Activated B cell treated with CpG ODN at 0.5 μM for 24 hours (primary cell): ENCODE data around the gene NPFFR2. TPM values are rescaled to one million over a fixed set of nuclear protein-coding genes. Genes with fewer than 3 reads are reported as not detected.
"Not testable (repeated sequence)": the region's sequence is repeated elsewhere in the genome, so short reads cannot be mapped to it uniquely, and the experiment has no call there.

Experiments
- ATAC-seq: fragments of 200-7000 bp; cut with Tn5 transposase; one replicate; pipeline ENCODE4 v1.10.0; 2021; ENCODE audit warnings: low read depth, mild to moderate bottlenecking, moderate library complexity
- CTCF ChIA-PET: fragments of 350-600 bp; sonication (Branson Sonifier 250); formaldehyde crosslinking; loops from one replicate; lab custom pipeline; 2021; ENCODE audit warnings: antibody characterized with exemption; lab: Charles Lee
- POLR2A ChIA-PET: fragments of 350-600 bp; sonication (Branson Sonifier 250); formaldehyde crosslinking; loops from one replicate; lab custom pipeline; 2021; ENCODE audit warnings: antibody characterized with exemption; lab: Charles Lee
- DNase-seq: peaks from one replicate; pipeline ENCODE4 v3.0.0; 2022
- H3K27ac Mint-ChIP-seq: one replicate; pipeline ENCODE4 v1.8.0; 2020; ENCODE audit warnings: mixed read lengths
- H3K27me3 Mint-ChIP-seq: one replicate; pipeline ENCODE4 v1.8.0; 2021; ENCODE audit warnings: mixed read lengths
- H3K36me3 Mint-ChIP-seq: one replicate; pipeline ENCODE4 v1.8.0; 2021; ENCODE audit warnings: low read depth, mixed read lengths
- H3K4me1 Mint-ChIP-seq: one replicate; pipeline ENCODE4 v1.8.0; 2021; ENCODE audit warnings: mixed read lengths
- H3K4me3 Mint-ChIP-seq: one replicate; pipeline ENCODE4 v1.8.0; 2020; ENCODE audit warnings: mild to moderate bottlenecking, mixed read lengths
- H3K9me3 Mint-ChIP-seq: one replicate; pipeline ENCODE4 v1.8.0; 2020; ENCODE audit warnings: mixed read lengths
- CTCF ChIP-seq: fragments of 200-600 bp; IDR thresholded peaks from one replicate; pipeline ENCODE4 v1.8.0; 2022; ENCODE audit warnings: antibody characterized with exemption, mild to moderate bottlenecking
- intact Hi-C: fragments of 100-400 bp; cut with micrococcal nuclease; formaldehyde crosslinking; loops from one replicate; pipeline ENCODE4 v1.15.1; 2024
- total RNA-seq: library from RNA; stranded (reverse); gene quantifications from 2 replicates; pipeline ENCODE4 v1.2.3, GENCODE V29; 2022

Gene NPFFR2
- total RNA-seq, 1 donor from 2014 or later: not detected

DNA sequence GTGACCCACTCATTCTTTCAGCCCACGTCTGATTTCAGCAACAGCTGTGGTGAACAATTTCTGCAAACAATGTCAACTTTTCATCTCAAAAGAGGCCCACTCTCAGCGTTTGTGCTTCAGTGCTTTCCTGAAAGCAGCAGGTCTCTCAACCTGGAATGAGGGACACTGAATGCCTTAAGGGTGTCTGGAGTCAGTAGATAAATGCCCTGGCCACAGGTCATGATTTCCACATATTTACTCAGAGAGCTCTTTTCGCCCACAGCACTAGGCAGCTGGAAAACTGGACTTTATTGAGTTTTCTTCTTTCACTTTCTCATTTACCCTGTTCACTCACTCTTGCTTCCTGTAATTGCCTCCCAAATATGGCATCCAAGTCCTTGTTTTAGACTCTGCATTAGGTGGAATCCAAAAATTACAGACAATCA lies 52.8 kb downstream of the NPFFR2 start:
- H3K36me3 Mint-ChIP-seq: no peaks in the 10 kb centered on the region
- no peak for TF ChIP-seq CTCF
- ChIA-PET CTCF (no interaction called here), POLR2A (no interaction called here)
- no peak for DNase-seq
- H3K27me3 Mint-ChIP-seq: no peaks in the 10 kb centered on the region
- no peaks in the 10 kb centered on the region for H3K4me1 Mint-ChIP-seq
- H3K9me3 Mint-ChIP-seq: no peaks in the 10 kb centered on the region
- intact Hi-C loops: no loop called here
- no peak overlapping the region for H3K4me3 Mint-ChIP-seq
- no peak overlapping the region for H3K27ac Mint-ChIP-seq
- no peak for ATAC-seq

DNA sequence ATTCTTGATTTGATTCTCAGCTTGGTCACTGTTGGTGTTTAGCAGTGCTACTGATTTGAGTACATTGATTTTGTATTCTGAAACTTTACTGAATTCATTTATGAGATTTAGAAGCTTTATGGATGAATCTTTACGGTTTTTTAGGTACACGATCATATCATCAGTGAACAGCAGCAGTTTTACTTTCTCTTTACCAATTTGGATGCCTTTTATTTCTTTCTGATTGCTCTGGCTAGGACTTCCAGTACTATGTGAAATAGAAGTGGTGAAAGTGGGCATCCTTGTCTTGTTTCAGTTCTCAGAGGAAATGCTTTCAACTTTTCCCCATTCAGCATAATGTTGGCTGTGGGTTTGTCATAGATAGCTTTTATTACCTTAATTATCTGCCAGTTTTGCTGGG lies 58.8 kb downstream of the NPFFR2 start:
- CTCF ChIA-PET, ATAC-seq, H3K27me3 Mint-ChIP-seq: not testable (repeated sequence)

GRCh38 chr4:72094059-72094797 lies 62.4 kb downstream of the NPFFR2 start:
- intact Hi-C loops: no loop called here
- DNase-seq (no peak), ATAC-seq (no peak)
- no peaks in the 10 kb centered on the region for H3K9me3 Mint-ChIP-seq
- H3K27ac Mint-ChIP-seq: no peak overlapping the region
- no peak for TF ChIP-seq CTCF
- H3K36me3 Mint-ChIP-seq: no peaks in the 10 kb centered on the region
- ChIA-PET POLR2A (no interaction called here), CTCF (no interaction called here)
- H3K27me3 Mint-ChIP-seq: no peaks in the 10 kb centered on the region
- no peaks in the 10 kb centered on the region for H3K4me1 Mint-ChIP-seq
- H3K4me3 Mint-ChIP-seq: no peak overlapping the region

More for the DNA sequence above, 58.8 kb downstream of the NPFFR2 start:
- H3K4me1 Mint-ChIP-seq, H3K4me3 Mint-ChIP-seq, H3K36me3 Mint-ChIP-seq, POLR2A ChIA-PET, H3K9me3 Mint-ChIP-seq, intact Hi-C loops, H3K27ac Mint-ChIP-seq, DNase-seq: not testable (repeated sequence)

GRCh38 chr4:72107456-72107855 lies 75.7 kb downstream of the NPFFR2 start:
- no peak for DNase-seq
- TF ChIP-seq CTCF: no peak
- peaks cover 3% of the 10 kb centered on the region for H3K4me1 Mint-ChIP-seq
- no peaks in the 10 kb centered on the region for H3K27me3 Mint-ChIP-seq
- ChIA-PET POLR2A (no interaction called here), CTCF (no interaction called here)
- H3K4me3 Mint-ChIP-seq: no peak overlapping the region
- no peak for ATAC-seq
- peaks cover 3% of the 10 kb centered on the region for H3K9me3 Mint-ChIP-seq
- intact Hi-C loops: no loop called here
- no peak overlapping the region for H3K27ac Mint-ChIP-seq
- H3K36me3 Mint-ChIP-seq: no peaks in the 10 kb centered on the region

DNA sequence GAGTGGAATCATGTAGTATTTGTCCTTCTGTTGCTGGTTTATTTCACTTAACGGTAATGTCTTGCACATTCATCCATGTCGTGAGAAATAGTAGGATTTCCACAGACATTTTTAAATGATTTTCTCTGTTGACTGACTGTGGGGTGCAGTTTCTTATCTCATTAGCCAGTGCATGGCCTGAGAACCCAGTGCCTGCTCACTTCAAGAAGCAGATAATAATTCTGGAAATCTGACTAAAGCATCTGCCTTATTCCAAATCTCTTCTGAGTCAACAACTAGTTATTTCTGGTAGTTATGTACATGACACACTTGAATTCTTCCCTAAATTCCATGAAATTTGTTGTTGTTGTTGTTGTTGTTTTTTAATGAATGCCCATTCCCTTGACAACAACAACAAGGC lies 77.6 kb downstream of the NPFFR2 start:
- ChIA-PET POLR2A (no interaction called here), CTCF (no interaction called here)
- Mint-ChIP-seq H3K27ac (no peak overlapping the region), H3K36me3 (no peaks in the 10 kb centered on the region), H3K9me3 (peaks cover 4% of the 10 kb centered on the region), H3K4me1 (peaks cover 6% of the 10 kb centered on the region), H3K27me3 (no peaks in the 10 kb centered on the region), H3K4me3 (no peak overlapping the region)
- DNase-seq (no peak), ATAC-seq (no peak)
- intact Hi-C loops: no loop called here
- TF ChIP-seq CTCF: no peak
